RWPE1 (cell line): ENCODE data around the gene USP26.

Experiments
- CTCF ChIA-PET: fragments of 350-600 bp; sonication (Branson Sonifier 250); formaldehyde crosslinking; extraction: SDS; loops from one replicate; lab custom pipeline; 2021; lab: Yijun Ruan, JAX
- POLR2A ChIA-PET: fragments of 400-600 bp; formaldehyde crosslinking; extraction: SDS; loops from one replicate; lab custom pipeline; 2020; ENCODE audit warnings: antibody characterized with exemption; ENCODE audit not compliant: low non-redundant PET; lab: Yijun Ruan, JAX
- DNase-seq: peaks from one replicate; pipeline ENCODE4 v3.0.0; 2012; ENCODE audit warnings: low spot score
- H3K27ac ChIP-seq: fragments of 450-650 bp; 2 replicates; pipeline ENCODE4 v1.5.1; 2017
- CTCF ChIP-seq: fragments of 450-650 bp; conservative IDR thresholded peaks from 2 replicates; pipeline ENCODE4 v1.5.1; 2017; ENCODE audit warnings: low read depth, mild to moderate bottlenecking

Gene USP26

GRCh38 chrX:133097031-133097430 lies at the start of gene USP26:
Gene USP26 (minus strand): TSS chrX:133097109. CDS start chrX:133028220, 68,889 bp downstream.
- ChIA-PET POLR2A (no interaction called here), CTCF (no interaction called here)
- DNase-seq = no peak
- no peak within 1 kb of the TSS for H3K27ac ChIP-seq
- no peak for TF ChIP-seq CTCF

- no peak overlapping the region for H3K27ac ChIP-seq
- POLR2A ChIA-PET = no interaction called here
- no peak for DNase-seq
- CTCF ChIA-PET = no interaction called here
- no peak for TF ChIP-seq CTCF
Observed at GRCh38 chrX:133134282-133134681, 37.4 kb upstream of the USP26 start.

GRCh38 chrX:133120406-133120805 lies 23.5 kb upstream of the USP26 start:
- ChIA-PET POLR2A (no interaction called here), CTCF (no interaction called here)
- TF ChIP-seq CTCF = no peak

DNA sequence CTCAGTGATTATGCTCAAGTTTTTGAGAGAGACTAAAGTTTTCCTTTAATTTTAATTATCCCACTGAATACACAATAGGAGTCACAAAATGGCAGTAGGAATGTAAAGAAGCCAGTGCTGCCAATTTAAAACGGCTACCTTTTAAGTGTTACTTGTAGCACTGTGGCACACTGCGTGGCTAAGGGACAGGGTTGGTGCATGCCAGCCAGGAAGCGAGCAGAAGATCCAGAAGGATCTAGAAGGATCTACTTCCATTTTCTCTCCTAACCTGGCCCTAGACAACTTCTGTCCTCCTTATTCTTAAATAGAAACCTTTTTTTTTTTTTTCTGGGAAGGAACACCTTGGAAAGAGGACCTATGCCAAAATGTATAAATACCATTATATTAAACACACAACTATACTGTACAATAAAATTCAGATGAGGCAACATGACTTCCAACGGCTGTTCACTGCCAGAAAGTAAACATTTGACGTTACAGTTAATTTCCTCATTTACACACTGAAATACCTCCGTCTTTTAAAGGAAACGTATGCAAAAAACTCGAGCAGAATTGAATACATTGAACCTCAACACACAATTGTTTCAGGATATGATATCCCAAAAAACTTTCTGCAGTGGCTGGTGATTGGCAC lies 2.7 kb downstream of the USP26 start:
- POLR2A ChIA-PET = interaction anchor here (0.7 kb wide), 1 partner anchor 346 kb away, joined by 3 read pairs; no protein-coding TSS in a partner anchor
- H3K27ac ChIP-seq = no peak overlapping the region
- no peak for DNase-seq
- CTCF ChIA-PET = no interaction called here
- TF ChIP-seq CTCF = no peak

More at GRCh38 chrX:133120406-133120805, 23.5 kb upstream of the USP26 start:
- H3K27ac ChIP-seq = no peak overlapping the region
- no peak for DNase-seq

DNA sequence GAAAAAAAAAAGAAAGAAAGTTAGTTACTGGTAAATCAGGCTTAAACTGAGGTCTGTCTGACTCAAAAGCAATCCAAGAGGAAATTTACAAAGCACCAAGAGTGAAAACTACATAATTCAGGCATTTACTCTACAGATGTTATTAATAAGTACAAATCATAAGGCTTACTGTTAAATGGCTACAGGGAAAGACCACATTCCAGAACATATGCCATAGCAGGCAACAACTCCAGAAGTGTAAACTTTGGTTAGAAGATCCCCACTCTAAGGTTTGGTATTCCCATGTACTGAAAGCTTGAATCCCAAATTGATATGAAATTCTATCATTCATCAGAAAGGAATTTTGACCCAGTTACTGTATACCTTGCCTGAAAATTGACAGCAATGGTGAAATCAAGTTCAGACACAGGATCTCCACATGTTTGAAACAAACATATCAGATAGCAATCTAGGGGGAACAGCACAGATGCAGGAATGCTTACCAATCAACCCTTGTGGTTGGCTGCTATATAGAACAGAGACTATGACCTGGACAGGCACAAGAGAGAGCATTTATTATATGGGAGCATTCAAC lies 6.6 kb downstream of the USP26 start:
- TF ChIP-seq CTCF = no peak
- CTCF ChIA-PET = interaction anchor here (0.6 kb wide), 1 partner anchor 28 kb away, joined by 3 read pairs; no protein-coding TSS in a partner anchor
- H3K27ac ChIP-seq = no peak overlapping the region
- POLR2A ChIA-PET = no interaction called here
- no peak for DNase-seq

DNA sequence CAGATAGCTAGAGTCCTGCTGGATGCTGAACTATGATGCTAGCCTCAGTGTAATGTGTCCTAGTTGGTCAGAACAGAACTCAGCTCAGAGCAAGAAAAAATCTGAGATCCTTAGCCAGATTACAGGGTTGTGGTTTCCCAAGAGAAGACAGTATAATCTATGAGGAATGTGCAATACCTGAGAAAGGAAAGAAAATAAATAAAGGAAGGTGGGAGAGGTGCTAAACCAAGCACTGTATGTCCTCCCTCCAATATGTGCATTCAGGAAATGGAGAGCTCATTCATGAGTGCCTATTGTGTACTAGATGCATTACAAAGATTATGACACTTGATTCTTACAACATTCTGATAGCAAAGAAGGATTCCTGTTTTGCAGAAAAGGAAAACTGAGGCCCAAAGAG lies 7.5 kb downstream of the USP26 start:
- DNase-seq = no peak
- POLR2A ChIA-PET = no interaction called here
- CTCF ChIA-PET = no interaction called here
- H3K27ac ChIP-seq = no peak overlapping the region
- no peak for TF ChIP-seq CTCF
